Ishikawa (cell line): ENCODE data around the gene MGAT3.

Experiments used
- CEBPB ChIP-seq: IDR thresholded peaks from 2 replicates; pipeline ENCODE4 v1.6.1; 2012
- CREB1 ChIP-seq: IDR thresholded peaks from 2 replicates; pipeline ENCODE4 v1.6.1; 2012; ENCODE audit warnings: low read depth
- EGR1 ChIP-seq: IDR thresholded peaks from 2 replicates; pipeline ENCODE4 v1.6.1; 2012
- EP300 ChIP-seq: IDR thresholded peaks from 2 replicates; pipeline ENCODE4 v1.6.1; 2012; ENCODE audit warnings: borderline replicate concordance
- FOXM1 ChIP-seq: IDR thresholded peaks from 2 replicates; pipeline ENCODE4 v1.6.1; 2012; ENCODE audit warnings: low read depth, borderline replicate concordance
- MAX ChIP-seq: IDR thresholded peaks from 2 replicates; pipeline ENCODE4 v1.6.1; 2012
- NFIC ChIP-seq: IDR thresholded peaks from 2 replicates; pipeline ENCODE4 v1.6.1; 2012
- RAD21 ChIP-seq: IDR thresholded peaks from 2 replicates; pipeline ENCODE4 v1.6.1; 2012; ENCODE audit warnings: low read depth
- REST ChIP-seq: IDR thresholded peaks from 2 replicates; pipeline ENCODE4 v1.6.1; 2012; ENCODE audit warnings: low read depth, mild to moderate bottlenecking
- TAF1 ChIP-seq: IDR thresholded peaks from 2 replicates; pipeline ENCODE4 v1.6.1; 2012; ENCODE audit warnings: low read depth, mild to moderate bottlenecking
- TCF12 ChIP-seq: IDR thresholded peaks from 2 replicates; pipeline ENCODE4 v1.6.1; 2012; ENCODE audit warnings: low read depth
- TEAD4 ChIP-seq: IDR thresholded peaks from 2 replicates; pipeline ENCODE4 v1.6.1; 2012
- USF1 ChIP-seq: IDR thresholded peaks from 2 replicates; pipeline ENCODE4 v1.6.1; 2012
- YY1 ChIP-seq: IDR thresholded peaks from 2 replicates; pipeline ENCODE4 v1.6.1; 2012; ENCODE audit warnings: low read depth
- ZBTB7A ChIP-seq: IDR thresholded peaks from 2 replicates; pipeline ENCODE4 v1.6.1; 2012; ENCODE audit warnings: low read depth

Gene MGAT3

GRCh38 chr22:39458444-39459083, 1.8 kb downstream of the MGAT3 start:
- no peak for TF ChIP-seq TCF12
- TF ChIP-seq CEBPB = no peak
- no peak for TF ChIP-seq CREB1
- TF ChIP-seq YY1 = no peak
- TF ChIP-seq EGR1 = no peak
- no peak for TF ChIP-seq TEAD4
- no peak for TF ChIP-seq RAD21
- no peak; the same call in 1 of the 2 replicates for TF ChIP-seq ZBTB7A
- TF ChIP-seq REST = no peak
- TF ChIP-seq FOXM1 = no peak
- no peak for TF ChIP-seq USF1

GRCh38 chr22:39459681-39460080, 2.9 kb downstream of the MGAT3 start:
- TF ChIP-seq TCF12 = no peak
- TF ChIP-seq YY1 = no peak
- TF ChIP-seq RAD21 = no peak
- no peak for TF ChIP-seq NFIC
- no peak for TF ChIP-seq USF1
- TF ChIP-seq CREB1 = no peak
- no peak for TF ChIP-seq FOXM1
- TF ChIP-seq REST = no peak
- TF ChIP-seq CEBPB = no peak
- no peak for TF ChIP-seq EP300
- no peak for TF ChIP-seq TAF1
- TF ChIP-seq EGR1 = no peak
- no peak for TF ChIP-seq MAX

GRCh38 chr22:39462443-39463221, 5.8 kb downstream of the MGAT3 start:
- TF ChIP-seq FOXM1 (no peak), YY1 (no peak), EP300 (no peak), NFIC (0 out of 2 replicates have a peak, but pooled peaks have one; percentile 13), USF1 (no peak), TEAD4 (no peak), ZBTB7A (no peak), MAX (no peak), REST (no peak), CEBPB (no peak), EGR1 (no peak), TCF12 (no peak), CREB1 (no peak), RAD21 (0 out of 2 replicates have a peak, but pooled peaks have one; percentile 3)
